Measurements from ENCODE around the gene FMNL2.

The FMNL2 gene

GRCh38 chr2:152548111-152548875 lies 213.3 kb downstream of the FMNL2 start:
- no peak for DNase-seq (ENCODE audit: low read depth in 1 of 2, low spot score in 1 of 2)

GRCh38 chr2:152548996-152549395 lies 214.0 kb downstream of the FMNL2 start:
- DNase-seq (ENCODE audit: low read depth in 1 of 2, low spot score in 1 of 2): no peak

- no peak for DNase-seq (ENCODE audit: low read depth in 1 of 2, low spot score in 1 of 2)
Measured at GRCh38 chr2:152549423-152549822, 214.4 kb downstream of the FMNL2 start.

- DNase-seq (ENCODE audit: low read depth in 1 of 2, low spot score in 1 of 2): no peak
Measured at GRCh38 chr2:152550386-152550785, 215.4 kb downstream of the FMNL2 start.

- DNase-seq (ENCODE audit: low read depth in 1 of 2, low spot score in 1 of 2): no peak
Measured at GRCh38 chr2:152552888-152553287, 217.9 kb downstream of the FMNL2 start.

- no peak for DNase-seq (ENCODE audit: low read depth in 1 of 2, low spot score in 1 of 2)
Measured at GRCh38 chr2:152553518-152553917, 218.5 kb downstream of the FMNL2 start.

- no peak for DNase-seq (ENCODE audit: low read depth in 1 of 2, low spot score in 1 of 2)
Measured at GRCh38 chr2:152555048-152555447, 220.1 kb downstream of the FMNL2 start.

- DNase-seq (ENCODE audit: low read depth in 1 of 2, low spot score in 1 of 2): no peak
Measured at GRCh38 chr2:152556506-152556905, 221.5 kb downstream of the FMNL2 start.

- DNase-seq (ENCODE audit: low read depth in 1 of 2, low spot score in 1 of 2): no peak
Measured at GRCh38 chr2:152557273-152557888, 222.4 kb downstream of the FMNL2 start.

- DNase-seq (ENCODE audit: low read depth in 1 of 2, low spot score in 1 of 2): no peak
Measured at GRCh38 chr2:152558158-152558984, 223.4 kb downstream of the FMNL2 start.

- no peak for DNase-seq (ENCODE audit: low read depth in 1 of 2, low spot score in 1 of 2)
Measured at GRCh38 chr2:152559008-152559407, 224.0 kb downstream of the FMNL2 start.

- no peak for DNase-seq (ENCODE audit: low read depth in 1 of 2, low spot score in 1 of 2)
Measured at GRCh38 chr2:152560166-152560565, 225.2 kb downstream of the FMNL2 start.

- DNase-seq (ENCODE audit: low read depth in 1 of 2, low spot score in 1 of 2): no peak
Measured at GRCh38 chr2:152560873-152561595, 226.1 kb downstream of the FMNL2 start.

- DNase-seq (ENCODE audit: low read depth in 1 of 2, low spot score in 1 of 2): no peak
Measured at GRCh38 chr2:152562198-152562884, 227.4 kb downstream of the FMNL2 start.

GRCh38 chr2:152563764-152564163 lies 228.8 kb downstream of the FMNL2 start:
- no peak for DNase-seq (ENCODE audit: low read depth in 1 of 2, low spot score in 1 of 2)

GRCh38 chr2:152564754-152565551 lies 230.0 kb downstream of the FMNL2 start:
- DNase-seq (ENCODE audit: low read depth in 1 of 2, low spot score in 1 of 2): no peak

GRCh38 chr2:152565884-152566727 lies 231.1 kb downstream of the FMNL2 start:
- DNase-seq (ENCODE audit: low read depth in 1 of 2, low spot score in 1 of 2): no peak

- DNase-seq (ENCODE audit: low read depth in 1 of 2, low spot score in 1 of 2): no peak
Measured at GRCh38 chr2:152566728-152567069, 231.7 kb downstream of the FMNL2 start.

- no peak for DNase-seq (ENCODE audit: low read depth in 1 of 2, low spot score in 1 of 2)
Measured at GRCh38 chr2:152568531-152568930, 233.6 kb downstream of the FMNL2 start.
